SJCRH30 (cell line): ENCODE measurements around the gene NDRG3. TPM values are rescaled to one million over a fixed set of nuclear protein-coding genes. Genes with fewer than 3 reads are reported as not detected.

Experiments used
- DNase-seq, 2 experiments: peaks; one replicate each; pipeline ENCODE4 v3.0.0-alpha.2; 2015 to 2020
- H3K27ac ChIP-seq: fragments of 250-450 bp; sonication (Bioruptor Pico); 2 replicates; pipeline ENCODE4 v1.5.1; 2020; ENCODE audit warnings: mild to moderate bottlenecking, moderate library complexity
- H3K27me3 ChIP-seq: fragments of 250-450 bp; sonication (Bioruptor Pico); 2 replicates; pipeline ENCODE4 v1.5.1; 2020; ENCODE audit warnings: mild to moderate bottlenecking, moderate library complexity
- H3K36me3 ChIP-seq: fragments of 250-450 bp; sonication (Bioruptor Pico); 2 replicates; pipeline ENCODE4 v1.5.1; 2020; ENCODE audit warnings: mild to moderate bottlenecking, moderate library complexity
- H3K4me1 ChIP-seq: fragments of 250-450 bp; sonication (Bioruptor Pico); 2 replicates; pipeline ENCODE4 v1.5.1; 2020; ENCODE audit warnings: mild to moderate bottlenecking, moderate library complexity
- H3K4me3 ChIP-seq: fragments of 250-450 bp; sonication (Bioruptor Pico); 2 replicates; pipeline ENCODE4 v1.5.1; 2020; ENCODE audit warnings: mild to moderate bottlenecking, moderate library complexity
- H3K9me3 ChIP-seq: fragments of 250-450 bp; sonication (Bioruptor Pico); replicated peaks from 2 replicates; pipeline ENCODE4 v1.5.1; 2020; ENCODE audit warnings: mild to moderate bottlenecking, moderate library complexity
- total RNA-seq: library from RNA; depleted of rRNA; stranded (reverse); fragments of >200 nt; shearing (Covaris generic); gene quantifications from 2 replicates; pipeline ENCODE4 v1.2.3, GENCODE V29; 2014

NDRG3 gene
- total RNA-seq, 1 experiment from 2014 or later: 46.6 TPM

DNA sequence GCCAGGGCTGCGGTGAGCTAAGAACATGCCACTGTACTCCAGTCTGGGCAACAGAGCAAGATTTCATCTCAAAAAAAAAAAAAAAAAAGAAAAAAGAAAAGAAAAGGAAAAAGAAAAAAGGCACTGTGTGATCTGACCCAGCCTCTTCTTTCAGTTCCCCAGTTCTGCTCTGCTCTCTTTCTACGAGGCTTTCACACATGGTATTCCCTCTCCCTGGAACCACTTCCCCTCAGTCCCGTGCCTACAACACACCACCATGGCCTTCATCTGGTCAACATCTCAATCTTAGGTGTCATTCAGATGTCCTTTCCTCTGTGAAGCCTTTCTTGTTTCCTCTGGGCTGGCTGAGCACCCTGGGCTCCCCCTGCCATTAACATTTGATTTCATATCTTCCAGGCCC is 29.9 kb upstream of the NDRG3 start:
- Histone ChIP-seq H3K4me1 (peaks cover 27% of the 10 kb centered on the region), H3K27me3 (no peaks in the 10 kb centered on the region), H3K9me3 (no peaks in the 10 kb centered on the region), H3K27ac (no peak overlapping the region), H3K36me3 (peaks cover 5% of the 10 kb centered on the region; the same call in 1 of the 2 replicates), H3K4me3 (no peak overlapping the region)
- no peak for DNase-seq

DNA sequence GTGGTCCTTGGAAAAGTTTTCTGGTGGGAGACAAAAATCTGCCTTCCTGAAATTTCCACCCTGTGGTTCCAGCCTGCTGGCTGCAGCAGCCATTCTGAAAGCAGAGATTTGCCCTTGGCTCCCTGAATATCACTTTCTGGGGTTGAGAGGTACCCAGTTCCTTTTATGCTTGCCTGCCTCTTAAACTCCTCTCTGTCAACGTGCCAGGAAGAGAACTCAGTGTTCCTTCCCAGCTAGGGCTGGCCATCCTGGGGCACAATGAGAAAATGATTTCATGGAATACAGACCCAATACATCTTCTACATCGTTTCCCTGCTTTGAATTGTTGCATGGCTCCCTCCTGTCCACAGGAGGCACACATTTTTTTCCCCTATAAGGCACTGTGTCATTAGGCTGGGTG is 29.3 kb upstream of the NDRG3 start:
- Histone ChIP-seq H3K27me3 (no peaks in the 10 kb centered on the region), H3K4me1 (peaks cover 27% of the 10 kb centered on the region), H3K27ac (no peak overlapping the region), H3K36me3 (peaks cover 7% of the 10 kb centered on the region; the same call in 1 of the 2 replicates), H3K9me3 (no peaks in the 10 kb centered on the region), H3K4me3 (no peak overlapping the region)
- DNase-seq: peak in 1 of 2 experiments; percentile 32

DNA sequence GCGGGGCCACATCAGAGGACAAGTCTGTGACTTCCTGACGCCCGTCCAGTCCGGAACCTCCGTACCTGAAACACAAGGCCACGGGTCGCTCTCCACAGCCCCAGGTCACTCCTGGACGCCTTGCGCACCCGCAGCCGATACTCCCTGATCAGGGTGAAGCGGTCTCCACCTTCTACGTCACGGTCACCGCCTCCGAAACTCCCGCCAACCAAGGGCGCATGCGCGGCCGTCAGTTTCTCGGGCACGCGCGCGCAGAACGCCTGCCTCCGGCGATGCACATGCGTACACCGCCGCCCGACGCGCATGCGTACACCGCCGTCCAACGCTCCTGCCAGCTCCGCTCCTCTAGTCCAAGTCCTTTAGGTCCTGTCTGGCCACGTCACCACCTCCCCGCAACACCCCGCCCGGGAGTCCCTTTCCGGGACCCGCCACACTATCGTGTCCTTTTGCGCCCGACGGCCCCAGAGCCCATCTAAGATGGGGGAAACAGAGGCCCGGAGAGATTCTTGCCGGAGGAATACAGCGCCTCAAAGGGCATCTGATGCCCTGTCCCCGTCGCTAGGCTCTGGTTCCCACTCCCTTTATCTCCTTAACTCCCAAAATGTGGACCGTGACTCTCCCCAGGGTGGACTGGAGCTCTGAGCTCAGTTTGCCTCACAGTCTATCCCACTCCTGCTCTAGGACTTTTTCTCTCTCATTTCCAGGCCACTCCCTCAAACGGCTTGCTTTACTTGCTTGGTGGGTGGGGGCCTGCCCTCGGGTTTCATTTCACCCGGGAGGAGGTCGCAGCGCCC is 27.9 kb upstream of the NDRG3 start, which contains the start of gene DSN1:
Gene DSN1, minus strand, starts transcription at position 167 of the 794 bp plus-strand sequence. CDS start 2,305 bp downstream, outside the sequence.
- H3K4me1 ChIP-seq: peaks cover 27% of the 10 kb centered on the region

GRCh38 chr20:36773107-36773596 is 27.3 kb upstream of the NDRG3 start:
- Histone ChIP-seq H3K4me3 (peak overlapping the region; percentile 76), H3K36me3 (peaks cover 15% of the 10 kb centered on the region), H3K27me3 (no peaks in the 10 kb centered on the region), H3K9me3 (no peaks in the 10 kb centered on the region), H3K27ac (peak overlapping the region; percentile 84), H3K4me1 (peaks cover 27% of the 10 kb centered on the region)
- DNase-seq: no peak

More for the DNA sequence above, 27.9 kb upstream of the NDRG3 start, which contains the start of gene DSN1:
- no peaks in the 10 kb centered on the region for H3K9me3 ChIP-seq
- no peaks in the 10 kb centered on the region for H3K27me3 ChIP-seq
- DNase-seq: peak; percentile 100
- peaks cover 15% of the 10 kb centered on the region for H3K36me3 ChIP-seq
- peak within 1 kb of the TSS; percentile 76 for H3K4me3 ChIP-seq
- H3K27ac ChIP-seq: peak within 1 kb of the TSS; percentile 84

DNA sequence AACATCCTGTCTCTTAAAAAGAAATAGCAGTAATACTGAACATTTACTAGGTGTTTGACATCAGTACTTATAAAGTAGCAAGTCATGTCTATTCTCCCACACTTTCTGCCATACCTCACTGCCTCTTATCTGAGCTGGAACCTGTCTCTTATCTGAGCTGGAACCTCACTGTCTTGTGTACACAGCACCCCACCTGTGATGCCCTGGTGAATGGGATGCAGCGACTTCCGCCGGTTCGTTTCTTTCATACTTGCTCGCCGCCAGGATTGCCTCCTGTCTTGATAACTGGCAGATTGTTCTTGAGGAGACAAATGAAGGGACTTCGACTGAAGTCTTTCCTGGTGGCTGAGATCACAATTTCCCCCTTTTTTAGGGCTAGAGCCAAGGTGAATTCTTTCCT is 24.8 kb upstream of the NDRG3 start:
- no peaks in the 10 kb centered on the region for H3K9me3 ChIP-seq
- H3K27ac ChIP-seq: no peak overlapping the region
- no peak overlapping the region for H3K4me3 ChIP-seq
- H3K4me1 ChIP-seq: peaks cover 11% of the 10 kb centered on the region
- H3K27me3 ChIP-seq: no peaks in the 10 kb centered on the region
- no peak for DNase-seq
- peaks cover 22% of the 10 kb centered on the region for H3K36me3 ChIP-seq

DNA sequence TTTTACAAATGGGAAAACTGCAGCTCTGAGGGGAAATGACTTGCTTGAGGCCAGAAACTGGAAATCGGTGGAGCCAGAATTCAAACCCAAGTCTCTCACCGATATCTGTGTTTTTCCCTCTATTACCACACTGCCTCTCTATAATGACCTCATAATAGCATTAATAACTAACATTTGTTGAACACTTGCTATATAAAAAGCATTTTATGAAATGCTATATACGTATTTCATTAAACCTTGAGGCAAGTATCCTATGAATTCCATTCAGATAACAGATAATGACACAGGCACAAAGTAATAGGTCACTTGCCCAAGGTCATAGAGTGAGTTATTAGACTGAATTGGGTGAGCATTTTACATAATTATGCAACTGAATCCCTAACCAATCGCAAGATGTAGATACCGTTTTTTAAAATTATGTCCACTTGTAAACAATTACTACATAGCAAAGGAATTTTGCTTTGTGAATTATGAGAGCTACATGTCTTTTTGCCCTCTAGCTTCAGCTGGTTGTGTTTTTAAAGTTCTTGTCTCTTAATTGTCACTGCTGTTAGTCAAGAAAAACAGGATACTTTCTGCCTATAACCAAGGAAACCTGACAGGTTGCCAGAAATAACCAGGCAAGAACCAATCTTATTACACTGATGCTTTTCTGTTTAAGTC is 23.0 kb upstream of the NDRG3 start:
- no peaks in the 10 kb centered on the region for H3K9me3 ChIP-seq
- no peak overlapping the region for H3K4me3 ChIP-seq
- no peak overlapping the region for H3K27ac ChIP-seq
- no peak for DNase-seq
- H3K36me3 ChIP-seq: peaks cover 31% of the 10 kb centered on the region
- no peaks in the 10 kb centered on the region for H3K27me3 ChIP-seq
- H3K4me1 ChIP-seq: peaks cover 4% of the 10 kb centered on the region

DNA sequence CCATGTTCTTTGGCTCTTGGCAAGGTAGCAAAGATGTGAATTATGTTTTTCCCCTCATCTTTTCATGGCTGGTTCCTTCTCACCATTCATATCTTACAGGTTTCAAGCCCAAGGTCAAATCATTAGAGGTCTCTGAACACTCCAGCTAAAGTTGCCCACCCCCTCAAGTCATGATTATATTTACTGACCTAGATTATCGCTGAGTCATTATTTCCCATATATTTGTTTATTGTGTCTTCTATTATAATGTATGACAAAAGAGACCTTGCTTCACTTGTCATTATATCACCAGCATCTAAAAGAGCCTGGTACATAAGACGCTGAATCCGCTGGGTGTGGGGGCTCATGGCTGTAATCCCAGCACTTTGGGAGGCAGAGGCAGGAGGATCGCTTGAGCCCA is 15.2 kb upstream of the NDRG3 start:
- DNase-seq: no peak
- Histone ChIP-seq H3K4me3 (no peak overlapping the region), H3K9me3 (no peaks in the 10 kb centered on the region), H3K27ac (no peak overlapping the region), H3K4me1 (no peaks in the 10 kb centered on the region), H3K27me3 (no peaks in the 10 kb centered on the region), H3K36me3 (peaks cover 60% of the 10 kb centered on the region)

DNA sequence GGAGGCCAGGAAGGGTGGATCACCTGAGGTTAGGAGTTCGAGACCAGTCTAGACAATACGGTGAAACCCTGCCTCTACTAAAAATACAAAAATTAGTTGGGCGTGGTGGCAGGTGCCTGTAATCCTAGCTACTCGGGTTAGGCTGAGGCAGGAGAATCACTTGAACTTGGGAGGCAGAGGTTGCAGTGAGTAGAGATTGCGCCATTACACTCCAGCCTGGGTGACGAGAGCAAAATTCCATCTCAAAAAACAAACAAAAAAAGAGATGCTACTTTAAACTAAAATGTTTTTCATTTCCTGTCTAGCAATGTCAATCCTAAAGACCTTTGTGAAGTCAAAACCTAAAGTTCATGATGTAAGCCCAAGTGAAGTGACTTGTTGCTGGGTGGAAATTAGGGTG is 14.8 kb upstream of the NDRG3 start:
- Histone ChIP-seq H3K9me3 (no peaks in the 10 kb centered on the region), H3K27me3 (no peaks in the 10 kb centered on the region), H3K4me1 (no peaks in the 10 kb centered on the region; the same call in 1 of the 2 replicates), H3K36me3 (peaks cover 64% of the 10 kb centered on the region), H3K27ac (no peak overlapping the region), H3K4me3 (no peak overlapping the region)
- no peak for DNase-seq

- no peaks in the 10 kb centered on the region for H3K9me3 ChIP-seq
- H3K36me3 ChIP-seq: peaks cover 67% of the 10 kb centered on the region
- H3K4me1 ChIP-seq: peaks cover 9% of the 10 kb centered on the region
- H3K27ac ChIP-seq: no peak overlapping the region
- no peak for DNase-seq
- H3K4me3 ChIP-seq: no peak overlapping the region
- H3K27me3 ChIP-seq: no peaks in the 10 kb centered on the region
Measured at GRCh38 chr20:36758276-36758675, 12.4 kb upstream of the NDRG3 start.

GRCh38 chr20:36756496-36756895 is 10.6 kb upstream of the NDRG3 start:
- no peak for DNase-seq
- Histone ChIP-seq H3K27ac (no peak overlapping the region), H3K27me3 (no peaks in the 10 kb centered on the region), H3K9me3 (no peaks in the 10 kb centered on the region), H3K36me3 (peaks cover 69% of the 10 kb centered on the region), H3K4me3 (no peak overlapping the region), H3K4me1 (peaks cover 9% of the 10 kb centered on the region)

- peaks cover 63% of the 10 kb centered on the region for H3K36me3 ChIP-seq
Measured at GRCh38 chr20:36754656-36755222, 8.8 kb upstream of the NDRG3 start.

DNA sequence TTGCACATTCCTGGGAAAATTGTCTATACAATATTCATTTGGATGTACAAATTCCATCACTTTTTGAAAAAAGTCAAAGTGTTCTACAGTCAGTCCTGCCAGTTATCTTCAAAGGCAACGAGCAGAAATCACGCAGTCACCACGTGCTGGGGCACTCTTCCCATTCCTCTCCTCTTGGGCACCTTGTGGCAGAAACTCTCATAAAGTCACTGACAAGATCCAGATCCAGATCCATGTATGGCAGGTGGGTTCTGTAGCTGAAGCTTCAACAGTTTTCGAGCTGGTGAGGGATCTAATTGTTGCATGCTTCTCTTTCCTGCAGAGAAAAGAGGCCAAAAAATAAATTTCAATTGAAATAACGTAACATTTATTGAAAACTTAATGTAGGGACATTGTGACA is 6.7 kb upstream of the NDRG3 start:
- Histone ChIP-seq H3K36me3 (peaks cover 53% of the 10 kb centered on the region), H3K4me1 (peaks cover 9% of the 10 kb centered on the region), H3K27me3 (no peaks in the 10 kb centered on the region), H3K4me3 (no peak overlapping the region), H3K27ac (no peak overlapping the region), H3K9me3 (no peaks in the 10 kb centered on the region)
- no peak for DNase-seq

More at GRCh38 chr20:36754656-36755222, 8.8 kb upstream of the NDRG3 start:
- Histone ChIP-seq H3K4me1 (peaks cover 9% of the 10 kb centered on the region), H3K27ac (peak overlapping the region; percentile 16; the same call in 1 of the 2 replicates), H3K9me3 (no peaks in the 10 kb centered on the region), H3K4me3 (no peak overlapping the region), H3K27me3 (no peaks in the 10 kb centered on the region)
- peak; percentile 88 to 97 for DNase-seq

DNA sequence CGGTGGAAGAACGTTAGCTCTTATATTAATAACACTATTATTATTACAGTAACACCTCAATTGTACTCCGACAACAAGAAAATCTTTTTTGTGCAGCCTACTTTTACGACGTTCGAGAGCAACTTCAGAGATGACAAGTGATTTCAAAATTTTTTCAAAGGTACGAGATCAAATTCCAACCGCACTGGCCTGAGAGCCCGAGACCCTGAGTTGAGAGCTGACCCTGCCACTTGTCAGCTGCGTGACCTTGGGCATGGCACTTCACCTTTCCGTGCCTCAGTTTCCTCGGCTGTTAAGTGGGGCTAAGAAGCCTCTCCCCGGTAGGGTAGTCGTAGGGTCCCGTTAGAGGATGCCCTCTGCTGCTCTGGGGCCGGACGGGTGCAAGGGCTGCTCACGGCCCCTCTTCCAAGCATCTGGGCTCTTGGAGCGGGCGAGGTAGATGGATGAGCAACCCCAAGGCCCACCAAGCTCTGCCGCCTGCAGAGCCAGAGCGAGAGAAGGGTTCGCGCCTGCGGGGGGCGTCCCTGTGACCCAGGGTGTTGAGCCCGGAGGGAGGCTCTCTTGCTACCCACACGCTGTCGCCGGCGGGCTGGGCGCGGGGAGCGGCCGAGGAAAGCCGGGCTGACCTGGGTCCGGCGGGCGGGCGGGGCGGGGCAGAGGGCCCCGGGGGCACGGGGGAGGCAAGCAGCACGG is 510 bp downstream of the NDRG3 start:
- peak; percentile 64 to 65 for DNase-seq
- no peaks in the 10 kb centered on the region for H3K9me3 ChIP-seq
- H3K27ac ChIP-seq: no peak overlapping the region

DNA sequence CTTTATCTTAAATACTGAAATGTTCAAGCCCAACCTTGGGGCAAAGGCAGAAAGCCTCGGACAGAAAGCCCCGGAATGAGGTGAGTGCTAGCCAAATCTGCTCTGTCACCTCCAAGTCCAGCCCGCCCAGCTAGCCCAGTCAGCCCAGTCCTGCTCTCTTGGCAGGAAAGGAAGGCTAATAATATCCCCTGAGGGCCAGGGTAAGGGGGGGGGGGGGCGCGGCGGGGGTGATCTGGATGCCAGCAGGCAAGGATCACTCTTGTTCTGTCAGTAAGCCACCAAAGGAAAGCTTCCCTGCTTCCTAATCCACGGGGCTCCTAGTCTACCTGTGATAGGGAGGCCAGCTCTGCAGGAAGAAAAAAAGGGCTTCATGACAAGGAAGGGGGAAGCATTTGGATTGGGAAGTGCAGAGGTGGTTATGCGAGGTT is 1.1 kb downstream of the NDRG3 start:
- H3K4me3 ChIP-seq: peak overlapping the region; percentile 60; the same call in 1 of the 2 replicates
- H3K36me3 ChIP-seq: no peaks in the 10 kb centered on the region
- no peak overlapping the region for H3K27ac ChIP-seq
- no peaks in the 10 kb centered on the region for H3K9me3 ChIP-seq
- peak; percentile 21 to 33 for DNase-seq
- H3K4me1 ChIP-seq: 0 out of 2 replicates have a peak, but pooled peaks cover 5% of the 10 kb centered on the region
- no peaks in the 10 kb centered on the region for H3K27me3 ChIP-seq

More for the DNA sequence above, 510 bp downstream of the NDRG3 start:
- Histone ChIP-seq H3K4me3 (peak overlapping the region; percentile 60), H3K4me1 (0 out of 2 replicates have a peak, but pooled peaks cover 5% of the 10 kb centered on the region), H3K36me3 (no peaks in the 10 kb centered on the region), H3K27me3 (no peaks in the 10 kb centered on the region)
